MM.1S (cell line): ENCODE data around the gene LRRC10B.

Experiments used
- CTCF ChIP-seq: fragments of 300-600 bp; sonication (generic); IDR thresholded peaks from 2 replicates; pipeline ENCODE4 v1.5.1; 2016; ENCODE audit warnings: antibody characterized with exemption, low read length, mixed read lengths
- EZH2phosphoT487 ChIP-seq: fragments of 300-600 bp; sonication (generic); IDR thresholded peaks from 2 replicates; pipeline ENCODE4 v1.6.1; 2018; ENCODE audit warnings: antibody characterized with exemption, low read length

GRCh38 chr11:61535998-61536675, 27.6 kb downstream of the LRRC10B start:
- TF ChIP-seq CTCF (no peak), EZH2phosphoT487 (no peak)
